Cardiac fibroblast (primary cell): Measurements from ENCODE around the gene PYURF.

Source experiments
- DNase-seq, 2 donors: peaks; one replicate each; pipeline versions ENCODE4 v3.0.0 to v3.0.0-alpha.2; 2010; ENCODE audit warnings: low read depth in 2 of 2
- H3K4me3 ChIP-seq, 2 donors: replicated peaks in 1 of 2; 1 replicate in 1 of 2; 2 replicates in 1 of 2; pipeline ENCODE4 v1.5.1; 2011; ENCODE audit warnings: low read depth in 2 of 2, low read length in 2 of 2, mild to moderate bottlenecking in 2 of 2, moderate library complexity in 1 of 2
- TF ChIP-seq, protein P1 (sequence below): IDR thresholded peaks from one replicate; pipeline ENCODE4 v1.5.1; 2011; ENCODE audit warnings: low read depth, mild to moderate bottlenecking, low read length, inconsistent platforms

The PYURF gene

DNA sequence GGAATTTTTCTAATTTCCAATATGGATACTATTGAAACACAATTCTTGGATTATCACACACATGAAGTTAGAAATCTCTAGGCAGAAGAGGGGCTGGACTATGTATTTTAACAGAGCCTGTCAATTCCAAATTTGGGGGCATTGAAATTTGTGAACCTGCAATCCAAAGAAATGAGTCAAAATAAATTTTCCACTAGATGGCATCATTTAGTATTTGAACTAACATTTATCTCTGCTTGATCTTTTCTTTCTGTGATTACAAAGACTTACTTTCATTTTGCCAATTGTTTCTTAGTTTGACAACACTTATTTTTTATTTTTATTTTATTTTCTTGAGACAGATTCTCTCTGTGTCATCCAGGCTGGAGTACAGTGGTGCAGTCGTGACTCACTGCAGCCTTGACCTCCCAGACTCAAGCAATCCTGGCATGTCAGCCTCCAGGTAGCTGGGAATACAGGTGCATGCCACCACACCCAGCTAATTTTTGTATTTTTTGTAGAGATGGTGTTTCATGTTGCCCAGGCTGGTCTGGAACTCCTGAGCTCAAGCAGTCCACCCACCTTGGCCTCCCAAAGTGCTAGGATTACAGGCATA is 2.7 kb upstream of the PYURF start:
- H3K4me3 ChIP-seq: no peak overlapping the region
- peak; percentile 5 to 37 for DNase-seq

DNA sequence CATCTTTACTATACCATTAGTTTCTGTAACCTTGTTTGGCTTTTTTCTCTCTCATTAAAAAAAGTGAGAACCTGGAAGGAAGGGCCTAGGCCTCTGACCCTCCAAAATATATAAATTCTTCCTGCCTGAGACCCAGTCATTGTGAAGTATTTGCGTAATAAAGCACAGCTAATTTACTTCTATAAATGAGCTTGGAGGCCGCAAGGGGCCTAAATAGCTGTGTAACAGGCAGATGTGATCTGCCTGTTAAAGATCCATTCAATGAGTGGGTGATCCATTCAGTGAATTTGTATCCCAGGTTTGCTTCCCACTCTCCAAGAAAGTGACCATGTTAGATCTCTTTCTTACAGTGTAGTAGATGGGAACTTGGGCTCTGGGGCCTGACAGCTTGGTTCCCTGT is 595 bp upstream of the PYURF start:
- peak overlapping the region; percentile 89 to 91 for H3K4me3 ChIP-seq
- peak in 1 of 2 donors; percentile 3 for DNase-seq
- TF ChIP-seq, protein P1, sequence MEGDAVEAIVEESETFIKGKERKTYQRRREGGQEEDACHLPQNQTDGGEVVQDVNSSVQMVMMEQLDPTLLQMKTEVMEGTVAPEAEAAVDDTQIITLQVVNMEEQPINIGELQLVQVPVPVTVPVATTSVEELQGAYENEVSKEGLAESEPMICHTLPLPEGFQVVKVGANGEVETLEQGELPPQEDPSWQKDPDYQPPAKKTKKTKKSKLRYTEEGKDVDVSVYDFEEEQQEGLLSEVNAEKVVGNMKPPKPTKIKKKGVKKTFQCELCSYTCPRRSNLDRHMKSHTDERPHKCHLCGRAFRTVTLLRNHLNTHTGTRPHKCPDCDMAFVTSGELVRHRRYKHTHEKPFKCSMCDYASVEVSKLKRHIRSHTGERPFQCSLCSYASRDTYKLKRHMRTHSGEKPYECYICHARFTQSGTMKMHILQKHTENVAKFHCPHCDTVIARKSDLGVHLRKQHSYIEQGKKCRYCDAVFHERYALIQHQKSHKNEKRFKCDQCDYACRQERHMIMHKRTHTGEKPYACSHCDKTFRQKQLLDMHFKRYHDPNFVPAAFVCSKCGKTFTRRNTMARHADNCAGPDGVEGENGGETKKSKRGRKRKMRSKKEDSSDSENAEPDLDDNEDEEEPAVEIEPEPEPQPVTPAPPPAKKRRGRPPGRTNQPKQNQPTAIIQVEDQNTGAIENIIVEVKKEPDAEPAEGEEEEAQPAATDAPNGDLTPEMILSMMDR: no peak

More for the DNA sequence above, 2.7 kb upstream of the PYURF start:
- TF ChIP-seq, protein P1: no peak

DNA sequence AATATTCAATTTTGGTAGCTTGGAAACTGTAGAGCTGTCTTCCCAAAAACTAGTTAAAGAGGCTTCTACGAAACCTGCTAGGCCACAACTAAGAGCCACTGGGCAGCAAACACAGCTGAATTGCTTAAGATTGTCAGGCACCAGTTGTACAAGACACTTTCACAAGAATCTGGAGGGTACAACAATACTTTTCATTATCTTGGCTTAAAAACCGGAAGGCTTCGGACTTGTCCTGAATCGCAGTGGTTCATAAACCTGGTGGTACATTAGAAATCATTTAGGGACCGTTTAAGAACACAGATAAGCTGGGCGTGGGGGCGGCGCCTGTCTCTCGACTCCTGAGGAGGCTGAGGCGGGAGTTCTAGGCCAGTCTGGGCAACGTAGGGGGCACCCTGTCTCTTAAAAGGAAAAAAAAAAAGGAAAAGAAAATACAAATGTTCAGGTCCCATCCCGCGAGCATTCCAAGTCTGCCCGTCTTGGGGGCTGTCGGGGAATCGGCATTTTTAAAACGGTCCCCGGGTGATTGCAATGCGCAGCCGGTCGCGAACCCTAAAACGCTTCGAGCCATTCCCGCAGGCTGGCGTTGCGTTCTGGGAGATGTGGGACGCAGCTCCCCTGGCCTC is 763 bp downstream of the PYURF start:
- TF ChIP-seq, protein P1: no peak
- peak; percentile 43 to 50 for DNase-seq
- H3K4me3 ChIP-seq: peak overlapping the region; percentile 89 to 91

DNA sequence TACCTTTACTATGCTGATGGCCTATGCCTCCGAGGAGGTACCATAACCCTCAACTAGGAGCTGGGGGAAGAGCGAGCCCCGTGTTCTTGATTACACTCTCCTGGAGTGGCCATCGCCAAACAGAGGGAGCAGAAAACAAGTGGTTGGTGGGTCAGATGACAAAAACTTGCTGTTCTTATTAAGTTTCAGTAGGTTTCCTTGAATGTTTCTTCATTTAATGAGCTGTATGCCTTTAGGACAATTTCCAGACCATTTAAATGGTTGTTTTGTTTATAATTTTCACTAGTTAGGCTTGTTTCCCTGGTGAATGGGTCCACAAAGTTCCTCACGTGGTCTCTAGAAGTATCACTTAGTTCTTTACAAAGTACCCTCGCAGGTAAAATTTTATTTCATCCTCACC is 4.7 kb downstream of the PYURF start:
- no peak for DNase-seq
- no peak overlapping the region for H3K4me3 ChIP-seq
- TF ChIP-seq, protein P1: no peak

DNA sequence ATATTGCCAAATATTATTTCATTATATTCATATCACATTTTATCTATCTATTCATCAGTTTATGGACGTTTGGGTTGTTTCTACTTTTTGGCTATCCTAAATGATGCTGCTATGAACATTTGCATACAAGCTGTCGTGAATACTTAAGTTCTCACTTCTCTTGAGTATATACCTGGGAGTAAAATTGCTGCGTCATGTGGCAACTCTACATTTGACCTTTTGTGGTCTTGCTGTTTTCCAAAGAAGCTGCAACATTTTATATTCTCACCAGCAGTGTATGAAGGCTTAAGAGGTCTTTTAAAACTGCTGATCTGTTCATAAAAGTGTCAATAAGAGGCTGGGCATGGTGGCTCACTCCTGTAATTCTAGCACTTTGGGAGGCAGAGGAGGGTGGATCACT is 5.8 kb downstream of the PYURF start:
- TF ChIP-seq, protein P1: no peak
- H3K4me3 ChIP-seq: no peak overlapping the region
- no peak for DNase-seq

DNA sequence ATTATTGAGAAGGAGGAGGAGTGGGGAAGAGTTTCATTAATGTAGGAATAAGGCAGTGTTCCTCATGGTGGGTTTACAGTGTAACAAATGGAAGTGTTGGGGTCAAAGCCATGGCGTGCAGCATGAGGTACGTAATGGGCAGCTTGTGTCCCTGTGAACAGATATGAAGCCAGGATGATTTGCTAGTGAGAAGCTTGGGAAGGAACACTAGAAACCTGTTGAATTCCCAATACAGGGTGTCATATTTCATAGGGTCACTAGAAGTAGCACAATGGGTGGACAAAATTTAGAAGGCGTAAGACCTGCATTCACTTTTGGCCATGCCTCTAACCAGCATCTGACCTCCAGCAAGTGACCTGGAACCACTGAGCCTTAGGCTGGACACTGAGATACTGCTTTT is 6.8 kb downstream of the PYURF start:
- DNase-seq: no peak
- TF ChIP-seq, protein P1: no peak
- H3K4me3 ChIP-seq: no peak overlapping the region
